Right lobe of liver (tissue), 6 donors: ENCODE data around the gene SH3BGRL2. TPM values are rescaled to one million over a fixed set of nuclear protein-coding genes. Genes with fewer than 3 reads are reported as not detected.

Source experiments
- ATAC-seq, 4 donors: fragments of 200-7000 bp; cut with Tn5 transposase; one replicate each; pipeline ENCODE4 v1.9.1; 2020; ENCODE audit warnings: mild to moderate bottlenecking in 4 of 4, moderate library complexity in 4 of 4
- DNase-seq, 3 donors: peaks; one replicate each; pipeline ENCODE4 v3.0.0-alpha.2; 2020
- H3K27ac ChIP-seq, 3 donors: fragments of 200-600 bp; one replicate each; pipeline ENCODE4 v1.8.0; 2022
- H3K27me3 ChIP-seq, 2 donors: fragments of 200-600 bp; one replicate each; pipeline ENCODE4 v1.8.0; 2022
- H3K36me3 ChIP-seq, 4 donors: fragments of 200-600 bp; sonication (generic) in 1 of 4; one replicate each; pipeline versions ENCODE4 v1.5.1 to v1.8.0; 2017 to 2022; ENCODE audit warnings: control low read depth in 1 of 4
- H3K4me1 ChIP-seq, 4 donors: fragments of 200-600 bp; sonication (generic) in 1 of 4; one replicate each; pipeline versions ENCODE4 v1.5.1 to v1.8.0; 2017 to 2022; ENCODE audit warnings: control low read depth in 1 of 4
- H3K4me3 ChIP-seq, 3 donors: fragments of 200-600 bp; one replicate each; pipeline ENCODE4 v1.8.0; 2022
- H3K9me3 ChIP-seq, 4 donors: fragments of 200-600 bp; sonication (generic) in 1 of 4; one replicate each; pipeline versions ENCODE4 v1.5.1 to v1.8.0; 2017 to 2022; ENCODE audit warnings: control low read depth in 1 of 4
- CTCF ChIP-seq, 4 donors: fragments of 200-600 bp in 3 of 4; fragments of 450-650 bp in 1 of 4; IDR thresholded peaks; one replicate each; pipeline versions ENCODE4 v1.5.1 to v1.8.0; 2016 to 2022; ENCODE audit warnings: antibody characterized with exemption in 4 of 4, mild to moderate bottlenecking in 2 of 4
- POLR2A ChIP-seq: fragments of 450-650 bp; IDR thresholded peaks from one replicate; pipeline ENCODE4 v1.6.1; 2017; ENCODE audit warnings: antibody characterized with exemption, mild to moderate bottlenecking
- WGBS: methylation state at CpG from one replicate; pipeline ENCODE4 v1.1.6; 2018; ENCODE audit warnings: low coverage, low lambda C conversion rate; ENCODE audit not compliant: insufficient coverage; ENCODE audit errors: missing lambda C conversion rate; 5-methylcytosine and 5-hydroxymethylcytosine counted together
- intact Hi-C, 2 donors: fragments of 100-400 bp; cut with DNase I; formaldehyde crosslinking; loops; one replicate each; pipeline versions ENCODE4 v1.11.2 to v1.14.1; 2022
- total RNA-seq, 6 experiments: library from RNA; depleted of rRNA in 2 of 6; stranded (reverse); fragments of >200 nt in 2 of 6; fragmentation: NEBNext Ultra II Directional in 3 of 6; extraction: Animal tissue kit (Norgen Biotek cat#: 25700) in 3 of 6; gene quantifications; one replicate each; pipeline versions ENCODE4 v1.1.0 to v1.2.4, GENCODE V29; 2016 to 2023
- donor health status: DM: no; HTN: yes; CAD: no.
- donor health status: DM: no; HTN: no; CAD: no.
- donor health status: DM: no; HTN: no; CAD: no.
- donor health status: DM: no; HTN: yes; CAD: no.
- donor health status: DM: no; HTN: yes; CAD: no.

The SH3BGRL2 gene
- total RNA-seq, 6 experiments from 2014 or later = 15.0 to 66.0 (median 39.5) TPM

- no peaks in the 10 kb centered on the region for H3K36me3 ChIP-seq
- no peak for DNase-seq
- no peak overlapping the region for H3K27ac ChIP-seq
- TF ChIP-seq CTCF (IDR thresholded peaks at IDR 0.05) (no peak), POLR2A (no peak)
- no peaks in the 10 kb centered on the region for H3K27me3 ChIP-seq
- no peak overlapping the region for H3K4me3 ChIP-seq
- intact Hi-C loops = no loop called here
- ATAC-seq = no peak
- no peaks in the 10 kb centered on the region for H3K4me1 ChIP-seq
- no peaks in the 10 kb centered on the region for H3K9me3 ChIP-seq
- WGBS = 97% methylated on average over 2 of the region's 2 CpGs
Observed at GRCh38 chr6:79597155-79597554, 34.0 kb upstream of the SH3BGRL2 start.

GRCh38 chr6:79598012-79598411 lies 33.1 kb upstream of the SH3BGRL2 start:
- intact Hi-C loops = no loop called here
- H3K4me3 ChIP-seq = no peak overlapping the region
- no peaks in the 10 kb centered on the region for H3K36me3 ChIP-seq
- DNase-seq (no peak), ATAC-seq (no peak)
- no peak overlapping the region for H3K27ac ChIP-seq
- H3K4me1 ChIP-seq = no peaks in the 10 kb centered on the region
- WGBS = 70% methylated on average over 4 of the region's 4 CpGs
- no peaks in the 10 kb centered on the region for H3K27me3 ChIP-seq
- TF ChIP-seq CTCF (IDR thresholded peaks at IDR 0.05) (no peak), POLR2A (no peak)
- no peaks in the 10 kb centered on the region for H3K9me3 ChIP-seq

- no peak overlapping the region for H3K4me3 ChIP-seq
- no peaks in the 10 kb centered on the region for H3K4me1 ChIP-seq
- intact Hi-C loops = no loop called here
- TF ChIP-seq CTCF (IDR thresholded peaks at IDR 0.05) (no peak), POLR2A (no peak)
- H3K36me3 ChIP-seq = no peaks in the 10 kb centered on the region
- H3K9me3 ChIP-seq = no peaks in the 10 kb centered on the region
- 83% methylated on average over 5 of the region's 5 CpGs for WGBS
- ATAC-seq = no peak
- H3K27me3 ChIP-seq = no peaks in the 10 kb centered on the region
- DNase-seq = no peak
- H3K27ac ChIP-seq = no peak overlapping the region
Observed at GRCh38 chr6:79599725-79600259, 31.3 kb upstream of the SH3BGRL2 start.

GRCh38 chr6:79600313-79600712 lies 30.8 kb upstream of the SH3BGRL2 start:
- Histone ChIP-seq H3K27ac (no peak overlapping the region), H3K9me3 (no peaks in the 10 kb centered on the region)
- no peak for ATAC-seq

More at GRCh38 chr6:79600313-79600712, 30.8 kb upstream of the SH3BGRL2 start:
- TF ChIP-seq CTCF (IDR thresholded peaks at IDR 0.05) (no peak), POLR2A (no peak)
- no peak overlapping the region for H3K4me3 ChIP-seq
- WGBS = 93% methylated on average over 3 of the region's 3 CpGs
- no peaks in the 10 kb centered on the region for H3K4me1 ChIP-seq
- H3K27me3 ChIP-seq = no peaks in the 10 kb centered on the region
- H3K36me3 ChIP-seq = no peaks in the 10 kb centered on the region
- DNase-seq = no peak
- intact Hi-C loops = no loop called here
